ENCODE results near the gene KCNV2. TPM values are rescaled to one million over a fixed set of nuclear protein-coding genes. Genes with fewer than 3 reads are reported as not detected.

KCNV2 gene
- total RNA-seq, 1 donor from 2014 or later = not detected

GRCh38 chr9:2718001-2718697 is 839 bp downstream of the KCNV2 start:
- no peaks in the 10 kb centered on the region for H3K36me3 ChIP-seq
- no peak for TF ChIP-seq CTCF (IDR thresholded peaks at IDR 0.05)
- TF ChIP-seq POLR2AphosphoS5 (IDR thresholded peaks at IDR 0.05; ENCODE audit: insufficient read depth in 1 of 2, low read depth in 1 of 2) = no peak
- TF ChIP-seq POLR2A (IDR thresholded peaks at IDR 0.05) = no peak
- intact Hi-C loops (cut with DNase I) = no loop called here
- H3K4me1 ChIP-seq = peaks cover 6% of the 10 kb centered on the region
- no peak overlapping the region for H3K27ac ChIP-seq
- no peak overlapping the region for H3K4me3 ChIP-seq
- no peaks in the 10 kb centered on the region for H3K9me3 ChIP-seq
- DNase-seq (ENCODE audit: extremely low spot score in 2 of 2) = no peak
- no peaks in the 10 kb centered on the region for H3K27me3 ChIP-seq

GRCh38 chr9:2718698-2719033 is 1.4 kb downstream of the KCNV2 start:
- no peak overlapping the region for H3K27ac ChIP-seq
- H3K36me3 ChIP-seq = no peaks in the 10 kb centered on the region
- TF ChIP-seq POLR2AphosphoS5 (IDR thresholded peaks at IDR 0.05; ENCODE audit: insufficient read depth in 1 of 2, low read depth in 1 of 2) = no peak
- no peak for TF ChIP-seq POLR2A (IDR thresholded peaks at IDR 0.05)
- no peak for TF ChIP-seq CTCF (IDR thresholded peaks at IDR 0.05)
- H3K27me3 ChIP-seq = no peaks in the 10 kb centered on the region
- H3K4me3 ChIP-seq = no peak overlapping the region
- intact Hi-C loops (cut with DNase I) = no loop called here
- peaks cover 11% of the 10 kb centered on the region for H3K4me1 ChIP-seq
- no peaks in the 10 kb centered on the region for H3K9me3 ChIP-seq
- no peak for DNase-seq (ENCODE audit: extremely low spot score in 2 of 2)

- H3K4me3 ChIP-seq = no peak overlapping the region
- peaks cover 11% of the 10 kb centered on the region for H3K4me1 ChIP-seq
- no peak overlapping the region for H3K27ac ChIP-seq
- no peak for DNase-seq (ENCODE audit: extremely low spot score in 2 of 2)
- TF ChIP-seq POLR2A (IDR thresholded peaks at IDR 0.05) (no peak), CTCF (IDR thresholded peaks at IDR 0.05) (no peak), POLR2AphosphoS5 (IDR thresholded peaks at IDR 0.05; ENCODE audit: insufficient read depth in 1 of 2, low read depth in 1 of 2) (no peak)
- no peaks in the 10 kb centered on the region for H3K36me3 ChIP-seq
- no peaks in the 10 kb centered on the region for H3K27me3 ChIP-seq
- no peaks in the 10 kb centered on the region for H3K9me3 ChIP-seq
- intact Hi-C loops (cut with DNase I) = no loop called here
Measured at GRCh38 chr9:2720179-2720654, 2.9 kb downstream of the KCNV2 start.

- no peak for DNase-seq (ENCODE audit: extremely low spot score in 2 of 2)
- no peak for TF ChIP-seq CTCF (IDR thresholded peaks at IDR 0.05)
- TF ChIP-seq POLR2AphosphoS5 (IDR thresholded peaks at IDR 0.05; ENCODE audit: insufficient read depth in 1 of 2, low read depth in 1 of 2) = no peak
- no peak for TF ChIP-seq POLR2A (IDR thresholded peaks at IDR 0.05)
- Histone ChIP-seq H3K27me3 (no peaks in the 10 kb centered on the region), H3K36me3 (no peaks in the 10 kb centered on the region), H3K9me3 (no peaks in the 10 kb centered on the region), H3K4me3 (no peak overlapping the region), H3K4me1 (peaks cover 11% of the 10 kb centered on the region), H3K27ac (no peak overlapping the region)
- intact Hi-C loops (cut with DNase I) = no loop called here
Measured at GRCh38 chr9:2722715-2723114, 5.4 kb downstream of the KCNV2 start.

GRCh38 chr9:2723376-2724065 is 6.2 kb downstream of the KCNV2 start:
- H3K36me3 ChIP-seq = no peaks in the 10 kb centered on the region
- H3K4me3 ChIP-seq = no peak overlapping the region
- no peaks in the 10 kb centered on the region for H3K9me3 ChIP-seq
- no peak overlapping the region for H3K27ac ChIP-seq
- no peak for TF ChIP-seq CTCF (IDR thresholded peaks at IDR 0.05)
- no peak for DNase-seq (ENCODE audit: extremely low spot score in 2 of 2)
- no peaks in the 10 kb centered on the region for H3K27me3 ChIP-seq
- H3K4me1 ChIP-seq = peaks cover 11% of the 10 kb centered on the region
- intact Hi-C loops (cut with DNase I) = no loop called here

All from vagina (tissue), 2 donors.